Neural cell (in vitro differentiated cells): ENCODE results near the gene SLC45A1.

Source experiments
- CTCF ChIP-seq: fragments of 450-650 bp; IDR thresholded peaks from 2 replicates; pipeline ENCODE4 v1.5.1; 2014; ENCODE audit warnings: antibody characterized with exemption, mild to moderate bottlenecking, moderate library complexity; ENCODE audit not compliant: poor library complexity, severe bottlenecking
- EP300 ChIP-seq: fragments of 450-650 bp; conservative IDR thresholded peaks from 2 replicates; pipeline ENCODE4 v1.6.1; 2014; ENCODE audit warnings: antibody characterized with exemption, mild to moderate bottlenecking, moderate library complexity; ENCODE audit not compliant: poor library complexity, severe bottlenecking
- EZH2 ChIP-seq: fragments of 200-600, 300-800 bp; shearing (Covaris generic), sonication (generic); IDR thresholded peaks from 2 replicates; pipeline ENCODE4 v1.6.1; 2014; ENCODE audit warnings: antibody characterized with exemption, low read length, borderline replicate concordance, mild to moderate bottlenecking; ENCODE audit not compliant: insufficient read depth, poor library complexity, severe bottlenecking
- POLR2AphosphoS5 ChIP-seq: IDR thresholded peaks from 2 replicates; pipeline ENCODE4 v1.6.1; 2012
- REST ChIP-seq: IDR thresholded peaks from 2 replicates; pipeline ENCODE4 v1.6.1; 2012; ENCODE audit warnings: borderline replicate concordance
- TAF1 ChIP-seq: IDR thresholded peaks from 2 replicates; pipeline ENCODE4 v1.6.1; 2012; ENCODE audit warnings: low read depth

- TF ChIP-seq CTCF (no peak), EZH2 (no peak), EP300 (no peak), TAF1 (no peak), REST (no peak), POLR2AphosphoS5 (no peak)
Observed at GRCh38 chr1:8333246-8333987, 15.5 kb downstream of the SLC45A1 start.
